Right atrium auricular region (tissue), 2 donors: Measurements from ENCODE around the gene HMCN1. TPM values are rescaled to one million over a fixed set of nuclear protein-coding genes. Genes with fewer than 3 reads are reported as not detected.

Source experiments
- DNase-seq: peaks from one replicate; pipeline ENCODE4 v3.0.0-alpha.2; 2019; ENCODE audit warnings: low spot score
- H3K27ac ChIP-seq, 2 donors: fragments of 200-600 bp; sonication (generic); 1 replicate in 1 of 2; 2 replicates in 1 of 2; pipeline ENCODE4 v1.5.1; 2016 to 2019
- H3K27me3 ChIP-seq, 2 donors: fragments of 200-600 bp; sonication (generic); one replicate each; pipeline versions ENCODE4 v1.5.1 to v1.6.0; 2017 to 2019
- H3K36me3 ChIP-seq: fragments of 200-600 bp; sonication (generic); one replicate; pipeline ENCODE4 v1.5.1; 2016
- H3K4me1 ChIP-seq, 2 donors: fragments of 200-600 bp; sonication (generic); one replicate each; pipeline versions ENCODE4 v1.5.1 to v1.6.0; 2017 to 2019
- H3K4me3 ChIP-seq, 2 donors: fragments of 200-600 bp; sonication (generic); 1 replicate in 1 of 2; 2 replicates in 1 of 2; pipeline ENCODE4 v1.5.1; 2017 to 2019; ENCODE audit warnings: mild to moderate bottlenecking in 1 of 2, moderate library complexity in 1 of 2
- H3K9me3 ChIP-seq, 2 donors: fragments of 200-600 bp; sonication (generic); one replicate each; pipeline ENCODE4 v1.5.1; 2019
- total RNA-seq, 2 donors: library from RNA; depleted of rRNA; stranded (reverse); fragments of >200 nt; gene quantifications; one replicate each; pipeline ENCODE4 v1.1.0, GENCODE V29; 2016
- TF ChIP-seq, protein P1 (sequence below), 2 donors: fragments of 200-600 bp; sonication (generic); IDR thresholded peaks; one replicate each; pipeline ENCODE4 v1.5.1; 2019; ENCODE audit warnings: antibody characterized with exemption in 2 of 2

Gene HMCN1
- total RNA-seq, 2 donors from 2014 or later, result 14.8 to 20.2 TPM

DNA sequence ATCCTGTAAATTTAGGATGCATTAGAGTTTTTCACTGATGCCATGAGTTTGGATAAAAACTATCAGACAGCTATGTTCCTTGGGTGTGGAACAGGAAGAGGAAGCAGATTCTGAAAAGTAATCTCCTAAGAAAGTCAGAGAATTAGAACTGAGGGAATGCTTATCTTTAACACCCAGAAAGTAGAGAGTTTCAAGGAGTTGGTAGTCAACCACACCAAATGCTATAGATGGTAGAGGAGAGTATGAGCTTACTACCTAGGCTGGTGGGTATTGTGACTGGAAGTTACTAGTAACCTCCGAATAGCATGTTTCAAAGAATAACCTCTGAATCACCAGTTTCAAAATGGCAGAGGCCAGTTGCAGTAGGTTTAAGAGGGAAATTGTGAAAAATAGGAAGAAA lies 288.0 kb downstream of the HMCN1 start:
- TF ChIP-seq, protein P1, sequence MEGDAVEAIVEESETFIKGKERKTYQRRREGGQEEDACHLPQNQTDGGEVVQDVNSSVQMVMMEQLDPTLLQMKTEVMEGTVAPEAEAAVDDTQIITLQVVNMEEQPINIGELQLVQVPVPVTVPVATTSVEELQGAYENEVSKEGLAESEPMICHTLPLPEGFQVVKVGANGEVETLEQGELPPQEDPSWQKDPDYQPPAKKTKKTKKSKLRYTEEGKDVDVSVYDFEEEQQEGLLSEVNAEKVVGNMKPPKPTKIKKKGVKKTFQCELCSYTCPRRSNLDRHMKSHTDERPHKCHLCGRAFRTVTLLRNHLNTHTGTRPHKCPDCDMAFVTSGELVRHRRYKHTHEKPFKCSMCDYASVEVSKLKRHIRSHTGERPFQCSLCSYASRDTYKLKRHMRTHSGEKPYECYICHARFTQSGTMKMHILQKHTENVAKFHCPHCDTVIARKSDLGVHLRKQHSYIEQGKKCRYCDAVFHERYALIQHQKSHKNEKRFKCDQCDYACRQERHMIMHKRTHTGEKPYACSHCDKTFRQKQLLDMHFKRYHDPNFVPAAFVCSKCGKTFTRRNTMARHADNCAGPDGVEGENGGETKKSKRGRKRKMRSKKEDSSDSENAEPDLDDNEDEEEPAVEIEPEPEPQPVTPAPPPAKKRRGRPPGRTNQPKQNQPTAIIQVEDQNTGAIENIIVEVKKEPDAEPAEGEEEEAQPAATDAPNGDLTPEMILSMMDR (IDR thresholded peaks at IDR 0.05), result no peak
- H3K9me3 ChIP-seq, result no peaks in the 10 kb centered on the region
- H3K4me3 ChIP-seq, result no peak overlapping the region
- no peak overlapping the region for H3K27ac ChIP-seq
- H3K36me3 ChIP-seq, result peaks cover 5% of the 10 kb centered on the region
- DNase-seq, result no peak
- H3K27me3 ChIP-seq, result no peaks in the 10 kb centered on the region
- H3K4me1 ChIP-seq, result no peaks in the 10 kb centered on the region

DNA sequence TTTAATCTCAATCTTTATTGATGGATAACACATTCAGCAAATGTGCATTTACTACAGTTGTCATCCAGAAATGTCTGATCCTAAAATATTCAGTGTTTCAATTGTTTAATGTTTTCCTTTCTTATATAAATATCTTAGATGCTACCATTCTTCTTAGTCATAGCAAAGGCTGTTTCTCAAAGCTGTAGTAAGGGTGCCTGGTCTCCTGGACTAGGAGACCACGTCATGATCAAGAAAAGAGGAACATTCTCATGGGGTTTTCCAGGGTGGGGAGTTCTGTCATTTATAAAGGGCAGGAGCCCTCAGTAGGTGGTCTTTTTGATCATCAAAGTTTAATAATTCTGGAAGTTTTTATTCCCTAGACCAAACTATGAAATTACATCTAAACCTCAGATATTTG lies 292.8 kb downstream of the HMCN1 start:
- TF ChIP-seq, protein P1 (IDR thresholded peaks at IDR 0.05), result no peak
- DNase-seq, result no peak
- H3K4me3 ChIP-seq, result no peak overlapping the region
- H3K36me3 ChIP-seq, result no peaks in the 10 kb centered on the region
- H3K9me3 ChIP-seq, result peaks cover 0 to 19% of the 10 kb centered on the region in 2 donors
- H3K27ac ChIP-seq, result no peak overlapping the region
- no peaks in the 10 kb centered on the region for H3K4me1 ChIP-seq
- no peaks in the 10 kb centered on the region for H3K27me3 ChIP-seq

DNA sequence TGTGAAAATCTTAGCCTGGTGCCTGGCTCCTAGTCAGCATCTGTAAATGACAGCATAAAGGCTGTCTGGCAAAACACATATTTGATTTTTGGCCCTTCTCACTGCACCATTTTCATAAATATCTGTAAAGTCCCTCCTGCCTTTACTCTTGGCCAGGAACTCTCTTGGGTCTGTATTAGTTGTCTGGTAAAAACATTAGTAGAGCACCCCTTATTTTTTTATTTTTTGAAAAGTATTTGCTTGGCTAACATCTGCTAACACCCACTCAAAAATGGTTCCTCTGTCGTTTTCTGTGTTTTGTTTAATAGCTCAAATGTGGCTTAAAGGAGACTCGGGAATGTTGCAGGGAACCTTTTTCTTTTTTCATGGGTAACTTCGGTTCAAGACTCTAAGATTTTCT lies 293.4 kb downstream of the HMCN1 start:
- TF ChIP-seq, protein P1 (IDR thresholded peaks at IDR 0.05), result no peak
- Histone ChIP-seq H3K4me3 (no peak overlapping the region), H3K4me1 (no peaks in the 10 kb centered on the region), H3K9me3 (peaks cover 0 to 24% of the 10 kb centered on the region in 2 donors), H3K27me3 (no peaks in the 10 kb centered on the region), H3K36me3 (no peaks in the 10 kb centered on the region), H3K27ac (no peak overlapping the region)
- DNase-seq, result no peak

DNA sequence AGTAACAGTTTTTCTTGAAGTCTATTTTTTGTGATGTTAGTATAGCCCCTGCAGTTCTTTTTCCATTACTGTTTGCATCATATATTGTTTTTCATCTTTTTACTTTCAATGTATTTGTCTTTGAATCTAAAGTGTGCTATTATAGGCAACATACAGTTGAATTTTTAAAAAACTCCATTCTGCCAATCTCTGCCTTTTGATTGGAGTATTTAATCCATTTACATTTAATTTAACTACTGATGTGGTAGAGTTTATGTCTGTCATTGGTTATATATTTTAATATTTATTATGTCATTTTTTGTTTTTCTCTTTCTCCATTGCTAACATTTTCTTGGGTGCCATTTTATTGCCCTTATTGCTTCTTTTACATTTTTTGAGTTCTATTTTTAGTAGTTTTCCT lies 296.3 kb downstream of the HMCN1 start:
- H3K9me3 ChIP-seq, result peaks cover 0 to 24% of the 10 kb centered on the region in 2 donors
- no peaks in the 10 kb centered on the region for H3K27me3 ChIP-seq
- TF ChIP-seq, protein P1 (IDR thresholded peaks at IDR 0.05), result no peak
- H3K36me3 ChIP-seq, result no peaks in the 10 kb centered on the region
- H3K27ac ChIP-seq, result no peak overlapping the region
- no peak for DNase-seq
- H3K4me1 ChIP-seq, result no peaks in the 10 kb centered on the region
- no peak overlapping the region for H3K4me3 ChIP-seq

DNA sequence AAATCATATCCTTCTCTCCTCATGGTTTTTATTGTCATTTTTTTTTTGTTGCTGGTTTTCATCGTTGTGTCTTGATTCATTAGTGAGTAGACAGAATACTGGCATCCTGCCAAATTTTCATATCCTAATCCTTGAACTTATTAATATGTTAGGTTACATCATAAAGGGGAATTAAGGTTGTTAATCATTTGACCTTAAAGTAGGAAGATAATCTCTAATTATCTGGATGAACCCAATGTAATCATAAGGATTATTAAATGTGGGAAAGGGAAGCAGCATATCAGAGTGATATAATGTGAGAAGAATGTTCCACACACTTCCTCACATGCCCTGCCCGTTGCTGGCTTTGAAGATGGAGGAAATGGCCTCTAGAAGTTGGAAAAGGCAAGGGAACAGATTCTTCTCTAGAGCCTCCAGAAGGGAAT lies 299.7 kb downstream of the HMCN1 start:
- DNase-seq, result no peak
- TF ChIP-seq, protein P1 (IDR thresholded peaks at IDR 0.05), result no peak

DNA sequence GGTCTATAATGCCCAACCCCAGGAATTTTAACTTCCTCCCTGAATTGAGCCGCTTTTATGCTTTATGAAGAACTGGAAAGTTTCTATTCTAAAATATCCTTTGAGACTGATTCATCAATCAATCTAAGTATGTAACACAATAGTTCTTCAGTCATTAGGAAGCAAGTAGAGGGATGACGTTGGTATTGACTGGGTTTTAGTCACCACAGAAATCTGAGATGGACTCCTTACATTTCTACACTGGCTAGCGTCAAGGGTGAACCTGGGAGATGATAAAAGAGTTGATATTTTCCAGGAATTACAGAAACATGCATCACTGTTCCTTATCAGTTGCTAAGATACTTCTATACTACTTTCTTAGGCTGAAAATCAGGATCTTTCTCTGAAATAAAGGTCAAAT lies 308.0 kb downstream of the HMCN1 start:
- TF ChIP-seq, protein P1 (IDR thresholded peaks at IDR 0.05), result no peak
- H3K4me3 ChIP-seq, result no peak overlapping the region
- H3K9me3 ChIP-seq, result no peaks in the 10 kb centered on the region
- no peaks in the 10 kb centered on the region for H3K36me3 ChIP-seq
- H3K27ac ChIP-seq, result no peak overlapping the region
- H3K4me1 ChIP-seq, result peaks cover 0 to 17% of the 10 kb centered on the region in 2 donors
- no peak for DNase-seq
- H3K27me3 ChIP-seq, result no peaks in the 10 kb centered on the region

More for the DNA sequence above, 299.7 kb downstream of the HMCN1 start:
- peak overlapping the region in 1 of 2 donors; percentile 11 for H3K27ac ChIP-seq
- no peak overlapping the region for H3K4me3 ChIP-seq
- H3K27me3 ChIP-seq, result no peaks in the 10 kb centered on the region
- H3K9me3 ChIP-seq, result peaks cover 0 to 24% of the 10 kb centered on the region in 2 donors
- H3K4me1 ChIP-seq, result no peaks in the 10 kb centered on the region
- no peaks in the 10 kb centered on the region for H3K36me3 ChIP-seq
